HepG2 (cell line): Measurements from ENCODE around the gene RGS13. TPM values are rescaled to one million over a fixed set of nuclear protein-coding genes. Genes with fewer than 3 reads are reported as not detected.
A peak's percentile ranks its signal among the peaks of the same experiment; 100 is the strongest.

ENCODE experiments used
- ATAC-seq: fragments of 200-7000 bp; cut with Tn5 transposase; 3 replicates; pipeline ENCODE4 v1.9.1; 2020; ENCODE audit warnings: mild to moderate bottlenecking, moderate library complexity
- BruUV-seq: library from RNA; stranded (reverse); fragments of 400-500 nt; replicated peaks from 2 replicates; lab custom pipeline; 2021; lab: Mats Ljungman, UMichigan
- CTCF ChIA-PET: fragments of 300-600 bp; formaldehyde crosslinking; extraction: SDS; loops from one replicate; lab custom pipeline; 2021; ENCODE audit warnings: low total read pairs, inconsistent platforms, low intra/inter-chr PET ratio; lab: Yijun Ruan, JAX
- POLR2A ChIA-PET: fragments of 350-600 bp; sonication (Branson Sonifier 250); formaldehyde crosslinking; loops from one replicate; lab custom pipeline; 2020; ENCODE audit warnings: antibody characterized with exemption, inconsistent platforms; lab: Yijun Ruan, JAX
- DNase-seq: peaks from one replicate; pipeline ENCODE4 v3.0.0-alpha.2; 2015; ENCODE audit warnings: low spot score
- FAIRE-seq: peaks from 3 replicates; lab custom pipeline; 2011; peaks lifted over from hg19 to GRCh38; lab: Jason Lieb, UNC
- H2AFZ ChIP-seq: one replicate; pipeline ENCODE4 v1.6.1; 2011; ENCODE audit warnings: low read length, inconsistent platforms
- H3K27ac ChIP-seq: fragments of 300-600 bp; 3 replicates; pipeline ENCODE4 v1.8.0; 2011; ENCODE audit warnings: mixed run types, mild to moderate bottlenecking, mixed read lengths, low read length, inconsistent platforms; ENCODE audit not compliant: insufficient read depth; ENCODE audit errors: extremely low read length
- H3K27me3 ChIP-seq, 2 experiments: fragments of 200-600 bp in 1 of 2; 2 replicates in 1 of 2; 3 replicates in 1 of 2; pipeline versions ENCODE4 v1.6.0 to v1.8.0; 2011; ENCODE audit warnings: low read length in 2 of 2, mild to moderate bottlenecking in 2 of 2, moderate library complexity in 2 of 2, inconsistent platforms in 1 of 2; ENCODE audit not compliant: insufficient read depth in 2 of 2, control insufficient read depth in 1 of 2
- H3K36me3 ChIP-seq, 2 experiments: fragments of 200-600 bp in 1 of 2; replicated peaks in 1 of 2; 2 replicates in 1 of 2; 3 replicates in 1 of 2; pipeline versions ENCODE4 v1.5.1 to v1.8.0; 2011; ENCODE audit warnings: low read length in 2 of 2, inconsistent platforms in 1 of 2; ENCODE audit not compliant: insufficient read depth in 2 of 2, control insufficient read depth in 1 of 2
- H3K4me1 ChIP-seq: 2 replicates; pipeline ENCODE4 v1.5.1; 2012; ENCODE audit warnings: low read length, inconsistent platforms; ENCODE audit not compliant: insufficient read depth
- H3K4me2 ChIP-seq: 2 replicates; pipeline ENCODE4 v1.6.0; 2011; ENCODE audit warnings: low read depth, low read length, inconsistent platforms
- H3K4me3 ChIP-seq, 3 experiments: fragments of 200-600 bp in 1 of 3; sonication (generic), shearing (Covaris generic) in 1 of 3; replicated peaks in 1 of 3; 2 replicates each; pipeline ENCODE4 v1.5.1; 2011 to 2016; ENCODE audit warnings: low read length in 3 of 3, inconsistent platforms in 2 of 3, low read depth in 2 of 3, mild to moderate bottlenecking in 2 of 3, control low read depth in 1 of 3, mixed read lengths in 1 of 3; ENCODE audit not compliant: insufficient read depth in 1 of 3
- H3K79me2 ChIP-seq: one replicate; pipeline ENCODE4 v1.6.1; 2011; ENCODE audit warnings: low read length, inconsistent platforms; ENCODE audit not compliant: insufficient read depth
- H3K9ac ChIP-seq: 2 replicates; pipeline ENCODE4 v1.6.0; 2011; ENCODE audit warnings: mild to moderate bottlenecking, low read depth, low read length, inconsistent platforms; ENCODE audit not compliant: insufficient read depth
- H3K9me3 ChIP-seq: 2 replicates; pipeline ENCODE4 v1.5.1; 2012; ENCODE audit warnings: mild to moderate bottlenecking, low read length
- H4K20me1 ChIP-seq: 2 replicates; pipeline ENCODE4 v1.6.0; 2011; ENCODE audit warnings: inconsistent platforms, mild to moderate bottlenecking, low read length, moderate library complexity; ENCODE audit not compliant: insufficient read depth
- KDM3A ChIP-seq: IDR thresholded peaks from 2 replicates; pipeline ENCODE4 v1.6.1; 2018; ENCODE audit warnings: low read depth, missing compliant biosample characterization
- PRDM15 ChIP-seq: sonication (generic); formaldehyde crosslinking; IDR thresholded peaks from 2 replicates; pipeline ENCODE4 v1.4.0; 2020; ENCODE audit warnings: missing genetic modification reagents
- SALL1 ChIP-seq: sonication (generic); formaldehyde crosslinking; IDR thresholded peaks from 2 replicates; pipeline ENCODE4 v1.8.0; 2022; ENCODE audit warnings: mild to moderate bottlenecking, missing genetic modification reagents
- SP2 ChIP-seq: sonication (generic); formaldehyde crosslinking; IDR thresholded peaks from 2 replicates; pipeline ENCODE4 v1.5.1; 2020; ENCODE audit warnings: mild to moderate bottlenecking, missing genetic modification reagents
- ZBTB8A ChIP-seq: sonication (generic); formaldehyde crosslinking; IDR thresholded peaks from 2 replicates; pipeline ENCODE4 v1.4.0; 2020; ENCODE audit warnings: mild to moderate bottlenecking, low read depth, missing genetic modification reagents, borderline replicate concordance
- ZNF275 ChIP-seq: sonication (generic); formaldehyde crosslinking; IDR thresholded peaks from 2 replicates; pipeline ENCODE4 v1.8.0; 2022; ENCODE audit warnings: missing genetic modification reagents, mild to moderate bottlenecking, inconsistent platforms, borderline replicate concordance
- ZNF580 ChIP-seq: IDR thresholded peaks from 2 replicates; pipeline ENCODE4 v1.6.1; 2016; ENCODE audit warnings: low read depth, borderline replicate concordance
- ZSCAN29 ChIP-seq: sonication (generic); formaldehyde crosslinking; conservative IDR thresholded peaks from 2 replicates; pipeline ENCODE4 v1.4.0; 2020; ENCODE audit warnings: mild to moderate bottlenecking, missing genetic modification reagents
- WGBS: methylation state at CpG from one replicate; pipeline ENCODE4 v1.1.6; 2017; ENCODE audit warnings: low lambda C conversion rate; 5-methylcytosine and 5-hydroxymethylcytosine counted together
- in situ Hi-C: cut with HindIII; loops from 2 replicates; pipeline ENCODE4 v1.10.0; 2017; ENCODE audit warnings: low pct_unique_long_range_greater_than_20kb; ENCODE audit not compliant: extremely low pct_ligation_motif_present
- intact Hi-C: fragments of 100-400 bp; cut with micrococcal nuclease; formaldehyde crosslinking; loops from one replicate; pipeline ENCODE4 v1.10.0; 2022; ENCODE audit not compliant: unreplicated experiment
- polyA plus RNA-seq, 8 experiments: library from polyadenylated mRNA; depleted of rRNA in 3 of 8; stranded (reverse) in 7 of 8; unstranded in 1 of 8; fragments of >200 nt; fragmentation: Illumina TruSeq in 4 of 8; extraction: Trizol in 4 of 8; gene quantifications; 2 replicates each; pipeline versions ENCODE4 v1.2.1 to v1.2.3, GENCODE V29; 2011 to 2016; ENCODE audit warnings: low read depth in 4 of 8, missing spikeins in 1 of 8, mixed read lengths in 1 of 8; ENCODE audit not compliant: insufficient read depth in 1 of 8
- total RNA-seq, 5 experiments: library from RNA; depleted of rRNA; stranded (reverse); fragments of >200 nt; fragmentation: Illumina TruSeq; extraction: Trizol; gene quantifications; 2 replicates each; pipeline ENCODE4 v1.2.3, GENCODE V29; 2016; ENCODE audit warnings: low read depth in 1 of 5
- TF ChIP-seq, protein P1 (sequence below): sonication (generic); formaldehyde crosslinking; IDR thresholded peaks from 2 replicates; pipeline ENCODE4 v1.4.0; 2020; ENCODE audit warnings: missing genetic modification reagents, borderline replicate concordance
- TF ChIP-seq, protein P2 (sequence below): sonication (generic); formaldehyde crosslinking; IDR thresholded peaks from 2 replicates; pipeline ENCODE4 v1.5.0; 2020; ENCODE audit warnings: missing genetic modification reagents, mild to moderate bottlenecking, borderline replicate concordance

Gene RGS13
- total and polyA plus RNA-seq, 2 of the 13 experiments (the other 11 are each of a cell fraction or from before 2014, with no cell fraction given): not detected

GRCh38 chr1:192603218-192603787 is 32.6 kb upstream of the RGS13 start (continued):
- TF ChIP-seq SALL1 (CRISPR knock-in tag): peak; percentile 36; the same call in 1 of the 2 replicates
- TF ChIP-seq SP2 (CRISPR knock-in tag): no peak
- TF ChIP-seq, all 625 proteins: peak for 18

- no peak for ATAC-seq
- intact Hi-C loops: no loop called here
Measured at GRCh38 chr1:192604979-192605620, 30.8 kb upstream of the RGS13 start.

More at GRCh38 chr1:192604979-192605620, 30.8 kb upstream of the RGS13 start:
- POLR2A ChIA-PET: no interaction called here
- H3K9me3 ChIP-seq: no peaks in the 10 kb centered on the region
- BruUV-seq: no TSS peak
- H3K4me1 ChIP-seq: peaks cover 9% of the 10 kb centered on the region; the same call in 1 of the 2 replicates
- no peaks in the 10 kb centered on the region for H3K79me2 ChIP-seq
- no peak overlapping the region for H2AFZ ChIP-seq
- H3K27ac ChIP-seq: no peak overlapping the region
- no peaks in the 10 kb centered on the region for H3K27me3 ChIP-seq
- no peak overlapping the region for H3K4me2 ChIP-seq
- H3K36me3 ChIP-seq: no peaks in the 10 kb centered on the region
- FAIRE-seq: no peak
- 43% methylated on average over 3 of the region's 3 CpGs for WGBS
- H4K20me1 ChIP-seq: no peaks in the 10 kb centered on the region
- no peak for DNase-seq
- TF ChIP-seq ZSCAN29 (no peak), ZBTB8A (CRISPR knock-in tag) (no peak), ZNF580 (CRISPR knock-in tag) (no peak), KDM3A (CRISPR knock-in tag) (no peak), ZNF275 (CRISPR knock-in tag) (no peak), PRDM15 (CRISPR knock-in tag) (no peak)
- TF ChIP-seq, protein P1, sequence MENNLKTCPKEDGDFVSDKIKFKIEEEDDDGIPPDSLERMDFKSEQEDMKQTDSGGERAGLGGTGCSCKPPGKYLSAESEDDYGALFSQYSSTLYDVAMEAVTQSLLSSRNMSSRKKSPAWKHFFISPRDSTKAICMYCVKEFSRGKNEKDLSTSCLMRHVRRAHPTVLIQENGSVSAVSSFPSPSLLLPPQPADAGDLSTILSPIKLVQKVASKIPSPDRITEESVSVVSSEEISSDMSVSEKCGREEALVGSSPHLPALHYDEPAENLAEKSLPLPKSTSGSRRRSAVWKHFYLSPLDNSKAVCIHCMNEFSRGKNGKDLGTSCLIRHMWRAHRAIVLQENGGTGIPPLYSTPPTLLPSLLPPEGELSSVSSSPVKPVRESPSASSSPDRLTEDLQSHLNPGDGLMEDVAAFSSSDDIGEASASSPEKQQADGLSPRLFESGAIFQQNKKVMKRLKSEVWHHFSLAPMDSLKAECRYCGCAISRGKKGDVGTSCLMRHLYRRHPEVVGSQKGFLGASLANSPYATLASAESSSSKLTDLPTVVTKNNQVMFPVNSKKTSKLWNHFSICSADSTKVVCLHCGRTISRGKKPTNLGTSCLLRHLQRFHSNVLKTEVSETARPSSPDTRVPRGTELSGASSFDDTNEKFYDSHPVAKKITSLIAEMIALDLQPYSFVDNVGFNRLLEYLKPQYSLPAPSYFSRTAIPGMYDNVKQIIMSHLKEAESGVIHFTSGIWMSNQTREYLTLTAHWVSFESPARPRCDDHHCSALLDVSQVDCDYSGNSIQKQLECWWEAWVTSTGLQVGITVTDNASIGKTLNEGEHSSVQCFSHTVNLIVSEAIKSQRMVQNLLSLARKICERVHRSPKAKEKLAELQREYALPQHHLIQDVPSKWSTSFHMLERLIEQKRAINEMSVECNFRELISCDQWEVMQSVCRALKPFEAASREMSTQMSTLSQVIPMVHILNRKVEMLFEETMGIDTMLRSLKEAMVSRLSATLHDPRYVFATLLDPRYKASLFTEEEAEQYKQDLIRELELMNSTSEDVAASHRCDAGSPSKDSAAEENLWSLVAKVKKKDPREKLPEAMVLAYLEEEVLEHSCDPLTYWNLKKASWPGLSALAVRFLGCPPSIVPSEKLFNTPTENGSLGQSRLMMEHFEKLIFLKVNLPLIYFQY (CRISPR knock-in tag): no peak
- TF ChIP-seq, protein P2, sequence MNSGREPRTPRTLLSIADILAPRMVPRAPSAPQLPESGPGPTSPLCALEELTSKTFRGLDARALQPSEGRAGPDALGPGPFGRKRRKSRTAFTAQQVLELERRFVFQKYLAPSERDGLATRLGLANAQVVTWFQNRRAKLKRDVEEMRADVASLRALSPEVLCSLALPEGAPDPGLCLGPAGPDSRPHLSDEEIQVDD (CRISPR knock-in tag): no peak
- no peak overlapping the region for H3K9ac ChIP-seq
- CTCF ChIA-PET: no interaction called here
- in situ Hi-C loops: no loop called here
- H3K4me3 ChIP-seq: no peak overlapping the region
